Renal cortex interstitium (tissue), 11 donors: ENCODE results near the gene YIPF3. TPM values are rescaled to one million over a fixed set of nuclear protein-coding genes. Genes with fewer than 3 reads are reported as not detected.
"Not testable (repeated sequence)": the region's sequence is repeated elsewhere in the genome, so short reads cannot be mapped to it uniquely, and the experiment has no call there.

ENCODE experiments used
- DNase-seq, 11 donors: peaks; one replicate each; pipeline ENCODE4 v3.0.0-alpha.2; 2013; ENCODE audit warnings: low read depth in 9 of 11, low spot score in 4 of 11; ENCODE audit errors: extremely low read depth in 1 of 11
- polyA plus RNA-seq, 3 donors: library from polyadenylated mRNA; unstranded; fragments of 120-200 nt; gene quantifications; one replicate each; pipeline ENCODE4 v1.2.1, GENCODE V29; 2013; ENCODE audit not compliant: insufficient read length in 3 of 3

Gene YIPF3
- polyA plus RNA-seq, 3 donors, result 136 to 163 (median 146) TPM

DNA sequence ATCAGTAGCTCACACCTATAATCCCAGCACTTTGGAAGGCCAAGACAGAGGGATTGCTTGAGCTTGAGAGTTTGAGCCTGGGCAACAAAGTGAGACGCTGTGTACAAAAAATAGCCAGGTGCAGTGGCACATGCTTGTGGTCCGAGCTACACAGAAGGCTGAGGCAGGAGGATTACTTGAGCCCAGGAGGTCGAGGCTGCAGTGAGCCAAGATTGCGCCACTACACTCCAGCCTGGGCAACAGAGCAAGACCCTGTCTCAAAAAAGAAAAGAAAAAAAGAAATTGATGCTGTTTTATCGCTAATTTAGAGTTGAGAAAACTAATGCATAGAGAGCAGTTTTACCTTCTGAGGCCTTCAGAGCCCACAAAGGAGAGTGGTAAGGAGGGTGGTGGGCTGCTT lies 18.4 kb downstream of the YIPF3 start:
- not testable (repeated sequence) for DNase-seq

DNA sequence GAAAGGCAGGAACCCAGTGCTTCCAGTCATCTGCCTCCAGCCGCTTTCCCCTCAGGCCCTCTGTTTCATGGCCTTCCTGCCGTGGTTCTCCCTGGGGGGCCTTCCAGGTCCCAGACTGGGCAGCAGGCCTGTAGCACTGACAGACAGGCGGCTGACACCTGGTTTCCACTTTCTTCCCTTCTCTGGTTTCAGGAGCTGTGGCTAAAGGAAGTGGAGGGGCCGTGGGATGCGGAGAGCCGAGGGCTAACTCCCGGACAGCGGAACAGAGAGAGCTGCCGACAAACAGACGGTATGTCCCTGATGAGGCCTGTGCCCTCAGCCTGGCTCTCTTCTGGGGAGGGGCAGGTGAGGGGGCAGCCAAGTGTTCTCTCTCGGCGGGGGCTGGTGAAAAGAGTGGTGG lies 19.0 kb downstream of the YIPF3 start:
- DNase-seq, result no peak

DNA sequence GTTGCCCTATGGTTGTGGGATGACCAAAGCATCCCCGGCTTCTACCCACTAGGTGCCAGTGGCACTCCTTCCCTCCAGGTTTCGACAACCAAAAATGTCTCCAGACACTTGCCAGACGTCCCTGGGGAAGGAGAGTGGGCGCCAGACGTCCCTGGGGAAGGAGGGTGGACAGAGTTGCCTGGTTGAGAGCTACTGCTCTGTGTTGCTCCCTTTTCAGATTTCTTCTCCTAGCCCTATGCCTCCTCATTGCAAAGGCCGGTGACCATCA lies 19.7 kb downstream of the YIPF3 start:
- DNase-seq, result no peak

DNA sequence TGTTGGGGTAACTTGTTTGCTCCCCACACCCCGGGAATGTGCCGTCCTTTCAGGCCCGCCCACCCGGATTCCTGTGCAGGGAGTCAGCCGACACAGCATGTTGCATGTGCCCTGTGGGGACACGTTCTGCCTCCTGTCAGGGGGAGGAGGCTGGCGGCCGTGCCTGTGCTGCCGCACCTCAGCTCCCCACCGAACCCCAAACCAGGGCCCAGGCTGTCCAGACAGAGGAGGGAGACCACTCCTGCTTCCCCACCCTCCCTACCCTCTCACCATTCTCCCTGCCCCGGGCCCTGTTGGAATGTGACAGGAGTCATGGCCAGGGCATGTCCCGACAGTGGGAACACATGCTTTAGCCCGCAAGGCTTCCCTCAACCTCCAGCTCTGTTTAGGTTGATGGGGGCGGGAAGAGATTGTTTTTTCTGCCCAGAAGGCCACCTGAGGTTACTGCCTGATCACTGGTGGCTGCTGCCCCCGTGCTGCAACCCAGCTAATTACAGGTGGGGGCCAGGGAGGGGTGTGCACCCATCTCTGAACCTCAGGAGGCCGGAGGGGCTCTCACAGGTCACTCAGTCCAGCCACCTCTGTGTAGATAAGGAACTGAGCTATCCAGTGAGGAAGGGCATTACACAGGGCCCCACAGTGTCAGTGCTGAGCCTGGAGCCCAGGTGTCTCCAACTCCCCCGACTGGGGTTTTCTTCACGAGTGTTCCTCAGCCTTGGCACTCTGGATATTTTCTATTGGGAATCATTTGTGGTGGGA lies 20.2 kb downstream of the YIPF3 start:
- no peak for DNase-seq

DNA sequence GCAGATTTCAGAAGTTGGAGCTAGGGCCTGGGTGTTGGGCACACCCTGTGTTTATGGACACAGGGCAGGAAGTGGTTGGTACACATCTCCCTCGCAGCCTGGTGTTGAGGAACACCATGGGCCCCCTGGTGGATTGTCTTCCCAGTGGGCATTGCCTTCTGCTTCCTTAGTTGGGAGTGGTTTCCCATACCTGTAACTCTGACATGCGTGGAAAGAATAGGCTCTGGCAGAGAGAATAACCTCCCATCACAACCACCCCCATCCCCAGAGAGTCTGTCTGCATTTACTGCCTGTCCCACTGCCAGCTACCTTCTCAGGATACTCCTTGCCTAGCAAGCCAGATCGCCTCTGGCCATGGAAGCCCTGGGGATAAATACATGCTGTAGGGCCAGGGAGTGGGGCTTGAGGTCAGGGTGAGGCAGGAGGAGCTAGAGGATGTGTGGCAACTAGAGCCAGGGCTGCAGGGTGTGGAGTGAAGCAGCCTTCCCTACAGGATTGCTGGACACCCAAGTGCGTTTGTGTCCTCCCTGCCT lies 21.3 kb downstream of the YIPF3 start:
- DNase-seq, result no peak

DNA sequence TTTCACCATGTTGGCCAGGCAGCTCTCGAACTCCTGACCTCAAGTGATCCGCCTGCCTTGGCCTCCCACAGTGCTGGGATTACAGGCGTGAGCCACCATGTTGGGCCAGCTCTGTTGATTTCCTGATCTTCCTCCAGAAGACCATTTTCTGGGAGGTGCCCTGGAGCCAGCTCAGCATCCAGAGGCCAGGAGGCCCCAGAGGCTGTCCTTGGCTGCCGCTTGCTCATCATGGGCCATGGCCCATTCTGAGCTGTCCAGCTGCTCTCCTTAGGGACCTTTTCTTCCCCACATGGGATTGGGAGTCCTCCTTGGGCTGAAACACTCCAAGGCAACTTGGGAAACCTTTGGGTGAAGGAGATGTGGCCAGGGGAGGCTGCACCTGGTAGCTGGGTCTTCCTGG lies 22.0 kb downstream of the YIPF3 start:
- DNase-seq, result no peak

DNA sequence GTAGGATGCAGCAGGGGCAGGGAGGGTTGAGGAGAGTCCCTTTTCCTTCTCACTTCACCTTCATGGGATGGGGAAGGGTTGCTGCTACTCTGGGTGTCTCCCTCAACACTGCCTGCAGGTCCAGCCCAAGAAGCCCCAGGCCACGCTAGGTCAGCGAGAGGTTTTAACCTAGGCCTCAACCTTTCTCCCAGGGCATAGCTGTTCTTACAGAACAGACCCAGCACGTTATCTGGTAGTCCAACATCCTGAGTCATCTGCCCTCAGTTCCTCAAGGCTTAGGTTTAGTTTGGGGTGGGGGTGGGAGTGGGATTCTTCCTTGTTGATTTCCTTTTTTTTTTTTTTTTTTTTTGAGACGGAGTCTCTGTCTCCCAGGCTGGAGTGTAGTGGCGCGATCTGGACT lies 22.4 kb downstream of the YIPF3 start:
- DNase-seq, result no peak

DNA sequence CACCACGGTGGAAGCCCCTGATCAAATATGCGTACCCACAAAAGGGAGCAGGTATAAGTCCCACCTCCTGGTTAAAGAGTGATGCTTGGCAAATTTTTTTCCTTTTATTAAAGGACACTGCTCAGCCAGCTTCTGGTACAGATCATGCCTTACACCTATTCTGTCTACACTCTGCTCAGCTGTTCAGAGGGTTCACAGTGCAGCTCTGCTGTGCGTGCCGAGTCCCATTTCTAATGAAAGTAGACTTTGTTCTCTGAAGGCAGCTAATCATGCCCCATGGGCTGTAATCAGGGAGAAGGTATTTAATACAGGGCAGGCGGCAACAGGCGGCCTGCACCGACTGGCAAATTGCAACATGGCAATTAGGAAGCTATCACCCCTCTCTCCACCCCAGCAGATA lies 22.9 kb downstream of the YIPF3 start:
- DNase-seq, result no peak

DNA sequence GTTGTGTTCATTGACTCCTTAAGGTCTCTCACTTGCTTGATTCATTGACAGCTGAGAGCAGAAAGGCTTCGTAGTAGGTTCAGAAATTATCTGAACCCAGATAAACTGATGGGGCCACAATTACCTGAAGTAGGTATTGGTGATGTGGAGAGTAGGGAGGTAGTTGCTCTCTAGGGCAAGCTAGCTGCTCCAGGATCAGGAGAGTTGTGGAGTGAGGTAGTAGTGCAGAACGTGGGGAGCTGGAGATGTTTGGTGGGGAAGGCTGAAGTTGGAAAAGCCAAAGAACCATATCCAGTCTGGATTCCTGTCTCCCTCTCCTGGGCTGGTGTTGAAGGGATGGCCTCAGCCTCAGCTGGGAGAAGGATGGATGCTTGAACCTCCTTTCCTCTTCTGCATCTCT lies 23.5 kb downstream of the YIPF3 start:
- DNase-seq, result no peak

DNA sequence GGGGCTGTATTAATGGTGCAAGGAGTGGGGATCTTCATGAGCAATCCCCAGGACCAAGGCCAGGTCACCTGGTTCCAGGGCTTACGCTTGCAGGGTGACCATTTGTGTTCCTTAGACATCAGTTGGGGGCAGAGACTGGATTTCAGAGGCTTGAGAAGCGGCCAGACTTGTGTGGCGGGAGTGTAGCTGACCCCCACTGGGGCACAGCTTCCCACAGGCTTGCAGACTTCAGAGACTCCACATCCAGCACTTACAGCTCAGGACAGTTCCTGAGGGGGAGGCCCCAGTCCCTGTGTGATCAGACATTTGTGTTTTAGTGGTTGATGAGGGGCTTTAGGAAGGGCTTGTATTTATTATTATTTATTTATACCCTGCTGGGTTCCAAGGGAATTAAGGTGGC lies 24.1 kb downstream of the YIPF3 start:
- DNase-seq, result no peak

DNA sequence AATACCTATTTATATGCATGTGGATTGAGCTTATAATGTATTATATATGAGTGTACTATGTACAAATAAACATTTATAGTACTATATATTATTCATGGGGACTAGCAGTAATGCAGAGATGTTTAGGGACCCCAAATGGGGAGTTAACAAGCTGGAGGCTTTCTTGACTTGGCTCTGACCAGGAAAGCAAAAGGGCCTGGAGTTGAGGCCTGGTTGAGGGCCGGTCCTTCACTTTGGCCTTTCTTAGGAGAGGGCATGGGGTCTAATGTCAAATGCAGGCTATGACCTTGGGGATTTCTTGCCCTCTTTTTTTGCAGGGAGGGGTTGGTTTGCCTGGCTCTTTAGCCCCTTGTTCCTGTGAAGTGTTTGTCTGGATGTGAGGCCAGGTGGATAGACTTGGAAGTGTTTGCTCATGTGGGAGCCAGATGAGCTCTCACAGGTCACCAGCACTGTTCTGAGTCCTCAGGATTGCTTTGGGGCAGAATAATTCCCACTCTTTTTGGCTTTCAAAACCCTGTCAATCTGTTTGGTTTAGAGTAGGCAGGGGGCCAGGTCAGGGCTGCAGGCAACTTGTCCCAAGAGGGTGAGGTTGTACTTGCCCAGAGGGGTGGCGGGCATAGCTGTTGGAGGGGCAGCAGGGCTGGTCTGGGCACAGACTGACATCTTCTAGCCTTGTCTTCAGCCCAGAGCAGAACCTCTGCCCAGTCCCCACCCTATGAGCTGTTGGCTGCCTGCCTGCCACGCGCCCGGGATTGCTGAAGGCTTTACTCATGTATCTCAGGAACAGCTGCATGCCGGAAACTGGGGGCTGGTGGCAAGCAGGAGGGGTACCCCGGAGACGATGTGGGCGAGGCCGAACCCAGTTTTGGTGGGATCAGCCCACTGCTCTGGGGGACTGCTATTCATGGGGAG lies 24.7 kb downstream of the YIPF3 start:
- no peak for DNase-seq

DNA sequence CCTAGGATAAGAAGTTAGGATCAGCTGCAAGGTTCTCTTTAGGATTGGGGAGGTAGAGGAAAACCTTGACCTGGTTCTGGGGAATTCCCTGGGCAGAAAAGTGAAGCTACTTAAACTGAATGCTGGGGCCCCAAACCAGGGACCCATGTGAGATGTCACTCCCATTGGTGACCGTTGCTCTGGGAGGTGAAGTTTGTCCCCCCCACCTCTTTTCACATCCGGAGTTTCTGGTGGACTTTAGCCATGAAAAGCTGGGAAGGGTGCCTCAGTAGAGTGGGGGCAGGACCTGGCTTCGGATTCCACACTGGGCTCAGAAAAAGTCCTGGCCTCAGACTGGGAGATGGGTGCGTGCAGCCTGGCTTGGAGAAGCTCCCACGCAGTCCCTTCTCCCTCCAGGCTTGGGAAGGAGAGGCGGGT lies 26.2 kb downstream of the YIPF3 start:
- no peak for DNase-seq

DNA sequence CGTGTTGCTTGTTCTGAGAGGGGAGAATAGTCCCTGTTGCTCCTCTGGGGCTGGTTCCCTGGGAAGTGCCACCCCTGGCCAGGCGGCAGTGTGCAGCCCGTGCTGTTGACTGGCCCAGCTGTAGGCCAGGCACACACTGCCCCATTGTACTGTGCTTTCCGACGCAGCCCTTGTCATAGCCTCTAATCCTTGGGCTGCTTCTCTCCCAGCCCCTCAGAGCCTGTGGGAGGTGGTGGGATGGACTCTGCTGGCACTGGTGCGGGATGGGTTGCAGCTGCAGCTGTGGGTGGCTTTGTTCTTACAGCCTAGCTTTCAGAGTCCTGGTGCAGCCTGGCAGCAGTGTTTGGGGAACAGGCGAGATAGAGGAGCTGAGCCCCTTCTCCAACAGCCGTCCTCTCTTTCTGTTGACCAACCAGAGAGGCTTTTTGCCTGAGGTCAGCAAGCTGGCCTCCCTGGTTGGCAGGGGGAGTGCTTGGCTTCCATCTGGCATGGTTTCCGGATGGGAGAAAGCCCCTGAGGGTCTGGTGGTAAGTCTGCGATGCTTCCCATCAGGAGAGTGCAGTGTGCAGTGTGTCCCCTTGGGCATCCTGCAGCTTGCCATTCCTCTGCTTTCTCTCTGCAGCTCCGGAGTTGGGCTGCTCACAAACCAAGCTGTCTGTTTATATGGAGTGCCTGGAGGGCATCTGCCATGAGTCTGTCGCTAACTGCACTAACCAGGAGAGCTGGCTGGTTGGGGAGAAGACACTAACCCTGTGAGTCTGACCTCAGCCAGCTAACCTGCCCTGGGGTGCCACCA lies 27.3 kb downstream of the YIPF3 start:
- DNase-seq, result no peak

DNA sequence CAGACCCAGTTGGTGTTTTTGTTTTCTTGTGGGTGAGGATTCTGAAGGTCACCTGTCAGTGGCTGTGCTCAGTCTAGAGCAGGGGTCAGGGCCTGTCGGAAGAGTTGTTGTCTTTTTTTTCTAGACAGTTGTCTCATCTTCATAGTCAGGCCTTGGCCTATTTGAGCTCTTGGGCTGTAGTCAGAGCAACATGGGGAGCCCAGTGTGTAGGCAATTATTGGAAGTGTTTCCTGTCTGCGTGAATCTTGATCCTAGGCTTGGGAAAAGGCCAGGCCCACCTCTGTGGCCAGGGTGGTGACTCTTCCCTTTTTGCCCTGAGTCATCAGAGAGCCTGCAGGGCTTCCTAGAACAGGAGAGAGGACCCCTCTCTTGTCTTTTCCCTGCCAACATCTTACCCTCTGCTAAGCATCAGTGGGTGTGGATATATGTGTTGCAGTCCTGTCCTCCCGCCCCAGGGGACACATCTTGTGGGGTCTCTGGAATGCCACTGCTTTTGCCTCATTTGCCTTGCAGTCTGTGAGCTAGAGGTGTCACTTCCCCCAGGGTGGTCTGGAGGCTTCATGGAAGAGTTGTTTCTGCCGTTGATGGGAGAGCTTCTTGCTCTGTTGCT lies 28.0 kb downstream of the YIPF3 start:
- DNase-seq, result no peak

DNA sequence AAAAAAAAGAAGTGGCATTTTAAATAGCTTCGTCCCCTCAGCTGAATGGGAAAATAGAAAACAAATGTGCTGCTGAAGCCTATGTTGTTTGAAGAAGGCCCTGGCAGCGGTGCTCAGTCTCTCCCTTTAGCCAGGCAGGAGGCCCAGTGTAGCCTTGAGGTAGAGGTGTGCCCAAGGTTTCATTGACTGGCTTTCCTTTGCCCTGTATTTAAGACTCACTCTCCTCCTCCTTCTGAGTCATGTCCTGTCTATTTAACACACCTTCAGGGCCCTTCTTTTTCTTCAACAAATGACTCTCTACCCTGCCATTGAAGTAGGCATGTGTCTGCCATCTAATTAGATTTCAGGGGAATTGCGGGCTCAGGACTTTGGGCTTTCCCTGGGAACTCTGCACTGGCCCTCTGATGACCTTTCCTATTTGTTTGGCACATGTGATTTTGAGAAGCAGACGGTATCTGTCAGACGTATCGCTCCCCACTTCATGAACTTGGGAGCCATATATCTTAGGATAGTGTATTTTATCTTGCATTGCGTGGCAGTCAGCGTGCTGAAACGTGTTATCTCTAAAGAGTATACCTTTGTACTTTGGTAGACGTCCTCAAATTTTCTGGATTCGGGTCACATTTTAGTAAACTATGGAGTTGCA lies 35.0 kb downstream of the YIPF3 start:
- DNase-seq, result no peak

DNA sequence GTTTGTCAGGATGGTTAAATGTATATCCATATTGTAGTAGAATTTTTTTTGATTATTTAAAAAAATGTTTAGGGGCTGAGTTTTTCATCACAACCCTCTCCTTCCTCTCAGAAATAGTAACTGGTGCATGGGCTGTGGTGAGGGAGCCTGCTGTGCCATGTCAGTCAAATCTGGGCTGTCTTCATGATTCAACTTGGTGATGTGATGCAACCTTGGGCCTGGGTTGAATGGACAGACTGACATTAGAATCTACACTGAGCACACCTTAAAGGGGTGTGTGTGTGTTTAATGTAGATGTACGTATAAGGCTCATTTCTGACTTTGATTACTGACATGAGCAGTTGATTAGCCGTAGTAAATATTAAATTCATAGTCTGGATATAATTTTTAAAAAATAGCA lies 35.7 kb downstream of the YIPF3 start:
- DNase-seq, result no peak

DNA sequence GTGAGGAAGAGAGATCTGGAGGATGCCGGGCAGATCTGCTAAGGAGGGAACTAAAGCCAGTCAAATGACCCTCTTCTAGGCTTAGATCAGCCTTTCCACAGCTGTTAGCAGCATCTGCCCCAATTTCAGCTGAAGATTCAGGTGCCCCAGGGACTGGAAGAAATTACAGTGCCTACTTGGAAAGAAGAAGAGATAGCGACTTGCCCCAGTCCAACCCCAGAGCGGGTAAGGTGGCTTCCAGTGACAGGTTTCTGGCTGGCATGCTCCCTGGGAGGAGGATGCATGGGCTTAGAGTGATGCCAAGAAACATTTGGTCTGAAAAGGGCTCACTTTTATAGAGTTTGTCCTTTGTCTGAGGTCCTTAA lies 38.7 kb downstream of the YIPF3 start:
- DNase-seq, result no peak

DNA sequence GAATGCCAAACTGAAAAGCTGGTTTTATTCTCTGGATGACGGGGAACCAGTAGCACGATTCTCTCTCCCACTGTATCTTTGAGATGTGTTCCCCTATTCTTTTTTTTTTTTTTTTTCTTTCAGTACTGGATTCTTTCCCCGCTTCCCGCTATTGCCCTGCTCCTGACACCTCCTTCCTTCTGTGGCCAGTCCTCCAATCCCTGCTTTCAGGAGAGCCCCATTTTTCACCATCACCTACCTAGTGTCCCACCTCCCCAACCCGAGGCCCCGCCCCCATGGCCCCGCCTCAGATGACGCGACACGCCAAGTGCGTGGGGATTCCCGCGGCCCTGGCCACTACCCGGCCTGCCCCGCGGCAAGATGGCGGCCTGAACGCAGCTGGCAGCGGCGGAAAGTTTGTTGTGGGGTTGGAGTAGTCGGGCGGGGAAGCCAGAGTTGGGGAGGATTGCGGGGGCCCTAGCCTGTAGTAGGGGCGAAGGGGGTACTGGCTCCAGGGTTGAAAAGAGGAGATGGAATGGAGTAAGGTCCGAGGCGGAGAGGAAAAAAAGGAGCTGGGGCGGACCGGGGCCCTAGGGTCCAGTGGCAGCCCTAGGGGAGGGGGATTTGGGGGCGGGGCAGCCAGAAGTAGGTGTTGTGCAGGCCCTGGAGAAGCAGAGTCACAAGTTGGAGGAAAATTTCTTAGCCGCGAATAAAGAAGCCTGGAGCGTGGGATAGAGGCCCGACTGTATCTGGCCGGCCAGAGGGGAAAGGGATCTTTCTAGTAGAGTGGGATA lies 39.3 kb downstream of the YIPF3 start, which contains the start of gene TJAP1:
TSS of gene TJAP1 (plus strand) at position 336 of the 773 bp plus-strand sequence. CDS start 21,432 bp downstream, outside the sequence.
- peak; percentile 66 to 94 (median 85) for DNase-seq
